Stimulated activated CD4-positive, alpha-beta T cell treated with anti-CD3 and anti-CD28 coated beads, Interleukin-1b, Interleukin-23, amount 100 ng/mL, for 1 hour (primary cell): ENCODE results near the gene CCDC187.

ENCODE experiments used
- DNase-seq, 2 donors: peaks; one replicate each; pipeline ENCODE4 v3.0.0-alpha.2; 2020; ENCODE audit warnings: low read depth in 2 of 2

Gene CCDC187

GRCh38 chr9:136284951-136285350, 18.9 kb downstream of the CCDC187 start:
- DNase-seq: no peak

- DNase-seq: no peak
These were observed 19.6 kb downstream of the CCDC187 start for GRCh38 chr9:136284311-136284710.

GRCh38 chr9:136283291-136284235, 20.3 kb downstream of the CCDC187 start:
- peak; percentile 45 to 54 for DNase-seq

- DNase-seq: no peak
These were observed 21.5 kb downstream of the CCDC187 start for GRCh38 chr9:136282272-136282861.

- DNase-seq: no peak
These were observed 22.2 kb downstream of the CCDC187 start for GRCh38 chr9:136281421-136282271.

GRCh38 chr9:136280535-136281315, 23.2 kb downstream of the CCDC187 start:
- no peak for DNase-seq

- DNase-seq: no peak
These were observed 24.4 kb downstream of the CCDC187 start for GRCh38 chr9:136279471-136279870.

GRCh38 chr9:136278894-136279293, 25.0 kb downstream of the CCDC187 start:
- DNase-seq: no peak

- DNase-seq: no peak
These were observed 25.7 kb downstream of the CCDC187 start for GRCh38 chr9:136278221-136278620.

GRCh38 chr9:136277746-136278145, 26.1 kb downstream of the CCDC187 start:
- DNase-seq: no peak

- no peak for DNase-seq
These were observed 27.2 kb downstream of the CCDC187 start for GRCh38 chr9:136276716-136277115.

- no peak for DNase-seq
These were observed 28.1 kb downstream of the CCDC187 start for GRCh38 chr9:136275655-136276429.

- no peak for DNase-seq
These were observed 28.9 kb downstream of the CCDC187 start for GRCh38 chr9:136274786-136275654.

GRCh38 chr9:136273921-136274785, 29.7 kb downstream of the CCDC187 start:
- no peak for DNase-seq

- DNase-seq: no peak
These were observed 30.5 kb downstream of the CCDC187 start for GRCh38 chr9:136273244-136273865.

GRCh38 chr9:136270173-136270705, 33.7 kb downstream of the CCDC187 start:
- no peak for DNase-seq

GRCh38 chr9:136268735-136269134, 35.2 kb downstream of the CCDC187 start:
- no peak for DNase-seq

GRCh38 chr9:136268318-136268717, 35.6 kb downstream of the CCDC187 start:
- DNase-seq: no peak
